Globus pallidus (tissue), 1 donor: ENCODE data around the gene LMAN1L.

ENCODE experiments used
- DNase-seq: peaks from one replicate; pipeline ENCODE4 v3.0.0-alpha.2; 2015; ENCODE audit warnings: low spot score

LMAN1L gene

DNA sequence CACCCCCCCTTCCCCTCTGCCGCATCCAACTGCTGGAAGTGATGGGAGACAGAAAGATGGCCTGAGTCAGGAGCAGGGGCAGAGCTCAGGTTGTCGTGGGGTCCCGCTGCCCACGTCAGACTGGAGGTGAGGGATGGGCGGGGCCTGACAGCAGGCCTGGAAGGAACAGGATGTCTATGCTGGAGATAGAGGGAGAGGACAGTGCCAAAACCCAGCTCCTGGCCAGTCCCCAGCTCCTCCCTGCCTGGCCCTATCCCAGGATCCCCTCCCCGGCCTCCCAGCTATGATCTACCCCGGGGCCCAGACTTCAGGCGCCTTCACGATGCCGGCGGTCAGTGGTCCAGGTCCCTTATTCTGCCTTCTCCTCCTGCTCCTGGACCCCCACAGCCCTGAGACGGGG is at the start of gene LMAN1L:
TSS of gene LMAN1L (plus strand) at position 303 of the 400 bp plus-strand sequence. CDS start at position 323, 20 bp downstream.
- no peak for DNase-seq

DNA sequence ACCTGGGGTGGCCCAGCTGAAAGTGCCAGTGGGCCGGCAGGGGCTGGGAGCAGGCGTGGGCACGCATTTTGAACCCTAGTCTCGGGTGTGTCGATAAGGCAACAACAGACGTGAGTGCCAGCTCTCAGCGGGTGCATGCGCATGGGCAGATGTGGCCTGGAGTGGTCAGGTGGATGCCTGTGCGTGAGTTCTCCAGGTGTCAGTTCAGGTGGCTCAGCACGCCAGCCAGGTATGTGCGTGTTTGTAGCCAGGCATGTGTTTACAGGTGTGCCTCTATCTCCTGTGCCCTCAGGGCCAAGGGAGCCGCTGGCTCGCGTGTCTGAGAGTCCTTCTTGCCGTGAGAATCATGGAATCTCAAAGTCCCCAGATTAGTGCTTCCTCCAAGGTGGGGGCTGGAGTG is 49.2 kb upstream of the LMAN1L start:
- DNase-seq: no peak

DNA sequence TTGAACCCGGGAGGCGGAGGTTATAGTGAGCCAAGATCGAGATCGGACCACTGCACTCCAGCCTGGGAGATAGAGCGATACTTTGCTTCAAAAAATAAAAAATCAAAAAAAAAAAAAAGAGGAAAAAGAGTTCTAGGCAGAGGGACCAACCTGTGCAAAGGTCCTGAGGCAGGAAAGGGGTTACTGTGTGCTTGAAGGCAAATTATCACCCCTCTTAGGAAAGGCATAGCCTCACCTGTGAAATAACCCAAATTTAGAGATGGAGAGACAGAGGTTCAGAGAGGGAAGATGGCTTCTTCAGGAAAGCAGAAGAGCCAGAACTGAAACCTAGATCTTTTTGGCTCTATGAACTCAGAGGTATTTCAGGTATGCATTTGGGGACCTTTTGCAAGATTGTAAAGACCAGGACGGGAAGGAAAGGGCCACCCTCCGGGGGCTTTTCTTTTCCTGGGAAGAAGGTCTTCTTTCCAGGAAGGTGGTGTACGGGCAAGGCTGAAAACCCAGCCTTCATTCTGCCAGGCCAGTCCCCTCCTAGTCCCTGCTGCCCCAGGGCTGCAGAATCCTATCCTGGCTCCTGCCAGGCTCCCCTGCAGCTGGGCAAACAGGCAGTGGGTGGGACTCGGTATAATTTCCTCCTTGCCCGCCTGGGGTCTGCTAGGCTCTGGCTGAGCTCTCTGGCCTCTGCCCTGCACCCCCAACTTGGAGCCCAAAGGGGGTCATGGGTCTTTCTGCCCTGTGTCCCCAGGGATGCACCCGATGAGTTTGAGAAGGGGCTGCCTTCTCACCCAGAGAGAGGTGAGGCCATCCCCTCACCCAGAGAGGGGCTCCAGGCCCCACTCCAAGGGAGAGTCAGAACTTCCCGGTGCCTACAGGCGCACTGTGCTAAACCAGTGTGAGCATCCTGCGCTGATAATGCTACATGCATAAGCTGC is 45.2 kb upstream of the LMAN1L start:
- no peak for DNase-seq

DNA sequence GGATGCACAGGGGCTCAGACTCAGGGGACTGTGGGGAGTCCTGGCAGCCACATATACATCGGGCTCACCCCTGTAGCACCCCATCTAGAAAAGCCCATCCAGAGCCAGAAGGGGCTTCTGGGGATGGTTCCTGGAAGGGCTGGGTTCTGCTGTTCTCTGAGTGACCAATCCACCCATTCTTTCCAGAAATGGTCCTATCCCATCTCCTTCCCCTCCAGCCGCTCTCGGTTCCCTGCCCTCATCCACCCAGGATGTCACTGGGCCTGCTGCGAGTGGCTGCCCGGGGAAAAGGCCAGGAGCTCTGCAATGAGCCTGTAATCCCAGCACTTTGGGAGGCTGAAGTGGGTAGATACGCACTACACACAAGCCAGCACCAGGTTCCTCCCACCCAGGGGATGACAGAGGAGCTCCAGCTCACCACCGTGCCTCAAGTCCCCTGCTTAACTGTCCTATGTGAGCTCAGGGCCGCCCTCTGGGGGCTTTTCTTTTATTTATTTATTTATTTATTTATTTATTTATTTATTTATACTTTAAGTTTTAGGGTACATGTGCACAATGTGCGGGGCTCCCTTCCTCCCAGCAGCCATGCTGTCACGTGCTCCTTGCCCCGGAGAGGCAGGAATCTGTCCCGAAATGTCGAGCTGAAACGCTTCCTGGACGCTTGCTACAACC is 44.4 kb upstream of the LMAN1L start:
- DNase-seq: no peak

DNA sequence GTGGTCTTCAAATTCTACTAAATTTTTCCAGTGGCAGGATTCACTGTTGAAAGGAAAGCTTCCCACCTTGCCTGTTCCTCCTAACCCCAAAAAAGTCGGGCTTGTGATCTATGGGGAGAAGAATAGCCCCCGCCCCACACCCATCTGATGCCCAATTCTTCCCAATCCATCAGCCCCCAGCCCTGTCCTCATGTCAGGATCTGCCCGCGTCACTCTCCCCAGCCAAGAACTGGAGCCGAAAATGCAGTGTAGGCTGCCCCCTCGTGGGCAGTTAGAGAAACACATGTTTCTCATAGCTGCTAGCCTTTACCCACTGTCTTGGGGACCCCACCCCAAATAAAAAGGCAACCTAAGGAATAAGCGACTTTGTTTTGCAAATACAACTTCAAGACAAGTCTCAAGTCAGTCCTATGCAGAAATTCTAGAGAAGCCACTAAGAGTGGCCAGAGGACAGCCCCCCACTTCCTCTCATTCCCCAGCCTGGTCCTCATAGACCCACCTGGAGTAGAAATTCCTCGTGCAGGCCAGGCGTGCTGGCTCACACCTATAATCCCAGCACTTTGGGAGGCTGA is 43.8 kb upstream of the LMAN1L start:
- DNase-seq: peak; percentile 54

DNA sequence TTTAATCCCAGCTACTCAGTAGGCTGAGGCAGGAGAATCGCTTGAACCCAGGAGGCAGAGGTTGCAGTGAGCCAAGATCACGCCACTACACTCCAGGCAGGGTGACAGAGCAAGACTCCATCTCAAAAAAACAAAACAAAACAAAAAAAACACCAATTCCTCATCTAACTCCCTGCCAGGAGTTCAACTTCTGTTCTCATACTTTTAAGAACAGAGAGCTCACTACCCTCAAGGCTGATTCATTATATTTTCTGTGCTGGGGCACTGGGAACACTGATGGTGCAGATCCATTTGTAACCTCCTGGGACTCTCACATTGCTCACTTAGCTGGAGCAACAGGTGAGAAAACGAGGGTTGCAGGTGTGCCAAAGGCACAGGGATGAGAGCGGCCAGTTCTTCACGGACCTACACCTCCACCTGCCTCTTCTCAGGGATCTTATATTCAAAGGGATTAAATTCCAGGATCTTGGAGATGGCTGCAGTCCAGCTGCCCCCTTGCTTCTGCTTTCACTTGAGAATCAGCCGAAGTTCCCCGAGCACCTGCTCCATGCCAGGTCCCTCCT is 43.1 kb upstream of the LMAN1L start:
- no peak for DNase-seq

DNA sequence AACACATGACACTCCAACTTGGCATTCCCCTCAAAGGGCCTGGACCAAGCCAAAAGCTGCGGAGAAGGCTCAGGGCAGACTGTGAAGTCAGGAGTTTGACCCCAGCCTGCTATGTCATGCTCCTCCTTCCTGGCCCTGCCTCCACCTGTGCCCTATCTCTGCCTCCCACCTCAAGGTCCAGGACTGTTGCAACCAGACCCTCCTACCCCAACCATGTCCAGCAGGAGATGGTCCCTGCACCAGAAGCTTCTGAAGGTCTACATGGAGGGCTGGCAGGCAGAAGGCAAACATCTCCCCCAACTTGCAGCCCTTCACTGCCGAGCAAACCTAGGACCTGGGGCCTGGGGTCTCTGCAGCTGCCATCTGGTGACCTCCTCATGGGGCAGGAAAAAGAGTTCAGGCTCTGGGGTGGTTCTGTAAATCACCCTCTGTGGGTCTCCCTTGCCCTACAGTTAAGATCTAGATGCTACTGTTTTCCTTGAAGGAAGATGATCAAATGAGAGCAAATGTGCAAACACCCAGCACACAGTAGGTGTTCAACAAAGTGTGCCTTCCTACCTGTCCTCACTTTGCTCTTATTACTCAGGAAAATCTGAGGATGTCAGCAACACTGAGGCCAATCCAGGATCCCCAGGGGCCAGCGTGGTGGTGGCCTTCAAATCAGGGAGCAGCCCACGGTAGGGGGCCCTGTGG is 42.3 kb upstream of the LMAN1L start:
- DNase-seq: no peak

DNA sequence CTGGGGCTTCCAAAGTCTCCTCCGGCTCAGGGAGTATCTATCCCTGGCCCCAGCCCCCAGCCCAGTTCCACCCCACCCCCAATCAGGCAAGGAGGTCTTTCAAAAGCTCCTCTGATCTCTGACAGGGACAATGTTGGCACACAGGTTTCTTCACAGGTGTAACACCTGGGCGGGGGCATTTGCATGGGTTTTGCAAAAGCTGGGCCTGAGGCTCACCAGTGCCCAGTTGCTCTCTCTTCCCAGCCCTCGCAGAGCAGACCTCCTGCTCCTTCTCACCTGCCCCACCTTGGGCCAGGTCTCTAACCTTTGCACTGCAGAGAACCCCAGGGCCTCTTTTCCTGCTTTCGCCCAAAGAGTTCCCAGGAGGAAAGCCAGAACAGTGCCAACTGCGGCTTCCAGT is 39.3 kb upstream of the LMAN1L start:
- DNase-seq: no peak

DNA sequence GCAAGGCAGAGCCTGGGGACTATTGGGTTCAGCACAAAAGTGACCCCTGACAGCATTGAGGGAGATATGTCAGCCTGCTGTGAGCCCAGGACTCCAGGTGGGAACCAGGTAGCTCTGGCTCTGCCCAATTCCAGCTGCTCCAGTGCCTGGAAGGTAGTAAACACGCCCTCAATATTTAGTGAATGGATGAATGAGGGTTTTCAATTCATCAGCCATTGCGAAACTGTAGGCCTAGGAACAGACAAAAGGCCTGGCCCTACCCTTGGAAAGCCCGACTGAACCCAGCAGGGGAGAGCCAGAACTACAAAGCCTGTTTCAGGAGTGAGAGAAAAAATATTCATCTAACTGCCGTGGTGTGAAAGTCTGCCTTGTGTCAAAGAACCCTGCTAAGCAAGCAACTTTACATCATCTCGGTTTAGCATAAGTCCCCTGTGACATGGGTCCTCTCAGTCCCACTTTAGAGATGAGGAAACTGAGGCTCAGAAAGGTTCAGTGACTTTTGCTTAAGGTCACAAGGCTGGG is 38.8 kb upstream of the LMAN1L start:
- DNase-seq: no peak

DNA sequence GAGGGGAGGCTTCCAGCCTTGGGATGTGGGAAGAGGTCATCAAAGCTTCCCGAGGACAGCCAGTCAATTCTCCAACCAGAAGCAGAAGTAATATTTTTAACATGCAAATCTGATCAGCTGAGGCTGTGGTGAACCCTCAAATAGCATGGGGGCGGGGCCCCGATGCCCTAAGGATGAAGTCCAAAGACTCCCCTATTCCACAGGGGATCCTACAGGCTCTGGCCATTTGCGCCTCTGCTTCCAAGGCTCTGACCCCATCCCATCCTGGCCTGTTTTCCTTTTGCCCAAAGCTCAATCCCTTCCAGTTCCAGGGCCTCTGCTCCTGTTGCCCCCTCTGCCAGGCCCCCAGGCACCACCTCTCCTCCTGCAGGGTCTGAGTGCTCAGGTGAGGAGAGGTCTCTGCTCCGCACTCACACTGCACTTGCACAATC is 37.5 kb upstream of the LMAN1L start:
- no peak for DNase-seq

DNA sequence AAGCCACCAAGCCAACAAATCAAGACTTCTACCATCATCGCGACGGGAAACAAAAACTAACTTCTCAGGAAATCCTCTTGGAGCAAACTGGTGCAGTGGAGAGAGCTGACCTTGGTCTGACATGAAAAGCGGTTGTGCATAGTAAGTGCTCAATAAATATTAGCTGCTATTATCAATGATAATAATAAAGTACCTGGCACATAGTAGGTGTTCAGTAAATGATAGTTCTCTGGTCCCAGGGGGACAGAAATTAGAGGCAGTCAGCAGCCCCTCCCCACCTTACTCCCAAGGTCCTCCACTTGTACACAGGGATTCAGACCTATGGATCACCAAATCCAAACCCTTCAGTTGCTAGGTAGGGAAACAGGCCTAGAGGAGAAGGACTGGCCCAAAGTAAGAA is 36.7 kb upstream of the LMAN1L start:
- no peak for DNase-seq

DNA sequence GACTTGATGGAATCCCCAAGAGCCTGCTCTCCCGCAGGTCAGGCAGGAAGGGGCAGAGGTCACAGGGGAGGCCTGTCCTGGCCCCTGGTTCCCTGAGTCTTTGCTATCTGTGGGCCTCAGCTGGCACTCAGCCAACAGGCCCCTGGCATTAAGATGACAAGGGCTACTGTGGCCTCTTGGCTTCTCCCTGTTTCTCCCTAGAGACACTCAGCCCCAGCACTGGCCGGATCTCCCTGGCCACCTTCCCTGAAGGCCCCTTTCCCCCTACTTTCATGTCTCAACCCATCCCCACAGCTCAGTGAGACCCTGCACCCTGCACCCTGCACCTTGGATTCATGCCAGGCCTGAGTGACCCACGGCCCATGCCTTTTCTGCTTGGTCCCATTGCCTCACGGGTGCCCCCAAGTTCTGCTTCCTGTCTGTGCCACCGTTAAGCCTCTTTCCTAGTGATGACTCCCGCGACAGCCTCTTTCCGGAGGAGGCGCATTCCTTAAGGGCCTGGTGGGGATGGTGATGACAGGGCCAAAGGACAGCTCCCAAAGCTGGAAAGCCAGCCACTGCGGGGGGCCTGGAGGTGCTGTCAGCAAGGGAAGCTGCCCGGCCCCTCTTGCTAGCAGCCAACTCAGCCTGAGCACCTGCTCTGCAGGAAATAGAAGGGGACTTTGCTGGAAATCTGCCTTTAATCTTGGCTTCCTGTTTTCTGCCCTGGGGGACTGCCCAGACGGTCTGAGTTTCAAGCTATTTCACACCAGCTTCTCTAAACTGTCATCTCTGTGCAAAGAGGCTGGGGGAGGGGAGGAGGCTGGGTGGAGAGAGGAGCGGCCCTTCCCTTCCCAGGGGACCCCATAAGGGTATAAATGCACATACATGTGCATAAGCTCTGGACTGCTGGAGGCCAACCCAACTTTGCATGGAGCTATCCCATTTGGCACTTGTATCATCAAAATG is 35.5 kb upstream of the LMAN1L start:
- DNase-seq: peak; percentile 62

DNA sequence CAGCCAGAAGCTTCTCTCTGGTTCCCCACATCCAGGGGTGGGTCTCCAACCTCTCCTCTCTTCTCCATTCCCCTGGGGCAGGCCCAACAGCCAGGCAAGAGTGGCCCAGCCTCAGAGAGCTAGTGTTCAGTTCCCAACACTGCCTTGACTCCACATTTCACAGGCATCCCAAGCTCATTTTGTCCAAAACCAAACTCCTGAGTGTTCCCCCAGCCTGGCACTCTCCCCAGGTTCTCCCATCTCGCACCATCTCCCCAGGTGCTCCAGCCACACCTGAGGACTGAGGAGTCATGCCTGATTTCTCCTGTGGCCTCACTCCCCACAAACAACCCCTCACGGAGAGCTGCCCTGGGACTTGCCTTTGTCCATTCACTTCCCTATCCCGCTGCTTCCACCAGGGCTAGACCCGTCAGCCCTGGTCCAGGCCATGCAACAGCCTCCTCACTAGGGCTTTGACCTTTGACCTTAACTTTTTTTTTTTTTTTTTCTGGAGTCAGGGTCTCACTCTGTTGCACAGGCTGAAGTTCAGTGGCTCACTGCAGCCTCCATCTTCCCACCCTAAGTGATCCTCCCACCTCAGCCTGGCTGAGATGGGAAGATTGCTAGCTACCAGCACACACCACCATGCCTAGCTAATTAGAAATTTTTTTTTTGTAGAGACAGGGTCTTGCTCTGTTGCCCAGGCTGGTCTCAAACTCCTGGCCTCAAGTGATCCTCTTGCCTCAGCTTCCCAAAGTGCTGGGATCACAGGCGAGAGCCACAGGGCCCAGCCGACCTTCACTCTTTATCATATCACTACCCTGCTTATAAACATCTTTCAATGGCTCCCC is 34.7 kb upstream of the LMAN1L start:
- DNase-seq: no peak

DNA sequence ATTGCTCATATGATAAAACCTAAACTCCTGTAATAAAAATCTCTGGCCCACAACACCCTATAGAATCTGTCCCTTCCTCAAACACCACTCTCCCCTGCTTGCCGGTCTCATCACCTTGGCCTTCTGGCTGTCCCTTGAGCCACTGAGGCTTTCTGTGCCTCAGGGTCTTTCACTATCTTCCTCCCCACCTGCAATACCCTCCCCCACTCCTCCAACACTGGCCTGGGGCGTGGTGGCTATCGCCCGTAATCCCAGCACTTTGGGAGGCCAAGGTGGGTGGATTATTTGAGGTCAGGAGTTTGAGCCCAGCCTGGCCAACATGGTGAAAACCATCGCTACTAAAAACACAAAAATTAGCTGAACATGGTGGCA is 34.0 kb upstream of the LMAN1L start:
- no peak for DNase-seq

DNA sequence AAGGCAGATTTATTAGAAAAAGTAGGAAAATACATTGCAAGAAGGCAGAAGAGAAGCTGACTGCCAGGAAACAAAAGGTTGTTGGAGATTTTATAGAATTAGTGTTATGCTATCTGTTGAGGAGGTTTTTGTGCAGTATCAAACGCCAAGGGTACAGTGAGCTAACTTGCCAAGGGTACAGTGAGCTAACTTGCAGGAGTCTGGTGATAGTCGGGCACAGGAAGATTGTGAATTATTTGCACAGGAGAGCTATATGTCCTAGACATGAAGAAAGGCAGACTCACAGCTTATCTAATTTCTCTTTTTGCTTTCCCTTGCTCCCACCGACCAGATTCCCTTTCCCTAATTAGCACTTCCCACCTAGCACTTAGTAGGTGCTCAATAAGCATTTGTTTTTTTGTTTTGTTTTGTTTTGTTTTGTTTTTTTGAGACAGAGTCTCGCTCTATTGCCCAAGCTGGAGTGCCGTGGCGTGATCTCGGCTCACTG is 33.4 kb upstream of the LMAN1L start:
- no peak for DNase-seq

DNA sequence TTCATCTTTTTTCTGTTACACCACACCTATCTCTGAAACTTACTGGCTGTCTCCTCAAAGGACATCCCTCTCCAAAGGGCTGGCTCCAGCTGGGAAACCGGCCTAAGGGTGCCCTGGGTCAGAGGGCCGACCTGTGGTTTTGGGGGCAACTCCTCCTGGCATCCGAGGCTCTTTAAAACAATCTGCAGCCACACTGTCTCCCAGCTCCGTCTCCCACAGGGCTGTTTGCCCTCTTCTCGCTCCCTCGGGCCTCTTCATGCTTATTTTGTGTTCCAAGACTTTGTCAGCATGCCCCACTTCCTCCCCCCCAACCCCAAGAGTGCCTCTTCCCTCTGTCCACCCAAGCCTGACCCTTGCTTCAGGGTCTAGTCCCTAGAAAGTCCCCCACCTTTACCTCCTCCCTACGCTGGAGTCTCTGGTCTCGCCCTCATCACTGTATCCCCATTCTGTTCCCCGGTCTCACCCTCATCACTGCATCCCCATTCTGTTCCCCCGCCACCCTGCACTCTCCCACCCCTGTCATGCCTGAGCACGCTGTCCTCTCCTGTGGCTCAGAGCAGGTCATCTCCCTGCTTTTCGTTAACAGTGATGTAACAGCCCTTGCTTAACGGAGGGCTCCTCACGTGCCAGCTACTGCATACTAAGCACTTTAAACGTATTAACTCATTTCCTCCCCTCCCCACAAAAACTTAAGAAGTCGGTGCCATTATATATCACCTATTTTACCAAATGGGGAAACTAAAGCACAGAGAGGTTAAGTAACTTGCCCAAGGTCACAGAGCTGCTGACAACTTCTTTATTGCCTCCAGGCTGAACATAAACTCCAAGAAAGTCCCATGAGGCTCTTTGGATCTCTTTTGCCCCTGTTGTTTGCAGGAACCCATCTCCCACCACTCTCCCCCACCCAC is 31.9 kb upstream of the LMAN1L start:
- DNase-seq: no peak

DNA sequence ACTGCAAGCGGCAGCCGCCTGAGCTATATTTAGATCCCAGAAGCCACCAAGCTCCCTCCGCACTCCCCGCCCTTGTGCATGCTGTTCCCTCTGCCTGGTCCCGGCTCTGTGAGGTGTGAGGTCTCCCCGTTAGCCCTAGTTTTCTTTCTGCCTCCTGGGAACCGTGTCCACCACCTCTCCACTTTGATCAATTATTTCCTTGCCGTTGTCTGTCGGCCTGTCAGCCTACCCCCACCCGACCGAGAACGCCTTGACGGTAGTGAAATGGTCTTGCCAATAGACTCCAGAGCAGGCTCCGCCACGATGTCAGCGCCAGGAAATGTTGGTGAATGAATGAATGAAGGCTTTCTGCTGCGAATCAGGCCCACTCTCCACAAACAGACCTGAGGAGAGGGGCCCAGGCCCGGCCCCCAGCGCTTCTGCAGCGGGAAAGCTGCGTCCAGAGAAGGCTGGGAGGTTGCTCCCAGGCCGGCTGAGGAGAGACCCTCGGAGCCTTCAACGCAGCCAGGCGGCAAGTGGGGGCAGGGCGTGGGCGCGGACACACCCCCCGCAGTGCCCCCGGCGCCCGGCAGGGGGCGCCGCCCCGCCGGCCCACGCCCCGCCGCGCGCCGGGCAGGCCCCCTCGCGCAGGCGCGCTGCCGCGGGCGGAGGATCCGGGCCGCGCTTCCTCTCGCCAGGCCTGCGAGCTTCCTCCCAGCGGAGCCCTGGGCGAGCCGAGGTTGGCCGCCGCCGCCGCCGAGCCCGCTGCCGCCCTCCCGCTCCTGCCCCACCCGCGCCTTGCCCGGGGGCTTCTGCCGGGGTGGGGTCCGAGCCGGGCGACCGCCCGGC is 31.0 kb upstream of the LMAN1L start, which contains the start of gene CSK:
TSS of gene CSK (plus strand) at position 650 of the 828 bp plus-strand sequence. CDS start 16,218 bp downstream, outside the sequence.
- peak; percentile 64 for DNase-seq
